HG02571 (cell line): Measurements from ENCODE around the gene BLNK.
A peak's percentile ranks its signal among the peaks of the same experiment; 100 is the strongest.
"Not testable (repeated sequence)": the region's sequence is repeated elsewhere in the genome, so short reads cannot be mapped to it uniquely, and the experiment has no call there.

ENCODE experiments used
- ATAC-seq: cut with Tn5 transposase; IDR thresholded peaks from one replicate; pipeline ENCODE4 v1.9.1; 2021; ENCODE audit warnings: mild to moderate bottlenecking, moderate library complexity; ENCODE audit not compliant: unreplicated experiment

BLNK gene

GRCh38 chr10:96271016-96271815 is at the start of gene BLNK:
Gene BLNK, minus strand, starts transcription at chr10:96271569. Its CDS starts 171 bp downstream, at chr10:96271398.
- ATAC-seq = peak; percentile 58

GRCh38 chr10:96319754-96320474 is 48.5 kb upstream of the BLNK start:
- no peak for ATAC-seq

GRCh38 chr10:96317067-96317833 is 45.9 kb upstream of the BLNK start:
- no peak for ATAC-seq

GRCh38 chr10:96313344-96313743 is 42.0 kb upstream of the BLNK start:
- ATAC-seq = no peak

- no peak for ATAC-seq
Measured at GRCh38 chr10:96311180-96311715, 39.9 kb upstream of the BLNK start.

- no peak for ATAC-seq
Measured at GRCh38 chr10:96310321-96310669, 38.9 kb upstream of the BLNK start.

- ATAC-seq = no peak
Measured at GRCh38 chr10:96309628-96310320, 38.4 kb upstream of the BLNK start.

GRCh38 chr10:96308854-96309253 is 37.5 kb upstream of the BLNK start:
- not testable (repeated sequence) for ATAC-seq

GRCh38 chr10:96306516-96306915 is 35.1 kb upstream of the BLNK start:
- ATAC-seq = no peak

- ATAC-seq = no peak
Measured at GRCh38 chr10:96305019-96305418, 33.6 kb upstream of the BLNK start.

GRCh38 chr10:96304230-96304629 is 32.9 kb upstream of the BLNK start, which contains the start of gene DNTT:
Gene DNTT, plus strand, starts transcription at chr10:96304434. Its CDS starts 64 bp downstream, at chr10:96304498.
- no peak for ATAC-seq

- no peak for ATAC-seq
Measured at GRCh38 chr10:96301616-96302015, 30.2 kb upstream of the BLNK start.

- ATAC-seq = no peak
Measured at GRCh38 chr10:96299383-96299782, 28.0 kb upstream of the BLNK start.

- no peak for ATAC-seq
Measured at GRCh38 chr10:96298362-96298761, 27.0 kb upstream of the BLNK start.

- ATAC-seq = no peak
Measured at GRCh38 chr10:96297486-96297885, 26.1 kb upstream of the BLNK start.

GRCh38 chr10:96295475-96295874 is 24.1 kb upstream of the BLNK start:
- ATAC-seq = no peak

- peak; percentile 43 for ATAC-seq
Measured at GRCh38 chr10:96292971-96293920, 21.9 kb upstream of the BLNK start.

GRCh38 chr10:96290368-96291133 is 19.2 kb upstream of the BLNK start:
- ATAC-seq = no peak
